Heart left ventricle (tissue), 16 donors: Measurements from ENCODE around the gene NXPE4. TPM values are rescaled to one million over a fixed set of nuclear protein-coding genes. Genes with fewer than 3 reads are reported as not detected.

Source experiments
- ATAC-seq, 4 donors: fragments of 200-7000 bp; cut with Tn5 transposase; one replicate each; pipeline ENCODE4 v1.9.1; 2020 to 2022; ENCODE audit warnings: moderate library complexity in 4 of 4, mild to moderate bottlenecking in 3 of 4, moderate number of reproducible peaks in 1 of 4
- DNase-seq, 5 donors: peaks; one replicate each; pipeline ENCODE4 v3.0.0-alpha.2; 2020
- H3K27ac ChIP-seq, 12 donors: fragments of 200-600 bp; sonication (generic) in 4 of 12; one replicate each; pipeline versions ENCODE4 v1.5.0 to v1.8.0; 2016 to 2022; ENCODE audit warnings: mild to moderate bottlenecking in 2 of 12
- H3K27me3 ChIP-seq, 9 donors: fragments of 200-600 bp; sonication (generic) in 2 of 9; one replicate each; pipeline versions ENCODE4 v1.5.1 to v1.8.0; 2016 to 2022; ENCODE audit warnings: mild to moderate bottlenecking in 3 of 9
- H3K36me3 ChIP-seq, 9 donors: fragments of 200-600 bp; sonication (generic) in 2 of 9; one replicate each; pipeline versions ENCODE4 v1.5.0 to v1.8.0; 2018 to 2022; ENCODE audit warnings: mild to moderate bottlenecking in 2 of 9
- H3K4me1 ChIP-seq, 12 donors: fragments of 200-600 bp; sonication (generic) in 4 of 12; one replicate each; pipeline versions ENCODE4 v1.5.0 to v1.8.0; 2016 to 2022; ENCODE audit warnings: mild to moderate bottlenecking in 3 of 12
- H3K4me3 ChIP-seq, 12 donors: fragments of 200-600 bp; sonication (generic) in 4 of 12; one replicate each; pipeline versions ENCODE4 v1.5.0 to v1.8.0; 2017 to 2022; ENCODE audit warnings: mild to moderate bottlenecking in 9 of 12, moderate library complexity in 4 of 12
- H3K9me3 ChIP-seq, 12 donors: fragments of 200-600 bp; sonication (generic) in 4 of 12; one replicate each; pipeline versions ENCODE4 v1.5.0 to v1.8.0; 2016 to 2022; ENCODE audit warnings: mild to moderate bottlenecking in 1 of 12
- CTCF ChIP-seq, 12 donors: fragments of 200-600 bp; sonication (generic) in 4 of 12; IDR thresholded peaks; one replicate each; pipeline versions ENCODE4 v1.5.0 to v1.8.0; 2018 to 2022; ENCODE audit warnings: antibody characterized with exemption in 12 of 12, mild to moderate bottlenecking in 5 of 12
- POLR2A ChIP-seq, 2 donors: fragments of 450-650 bp; IDR thresholded peaks; one replicate each; pipeline ENCODE4 v1.6.1; 2017; ENCODE audit warnings: antibody characterized with exemption in 2 of 2, mild to moderate bottlenecking in 2 of 2, moderate library complexity in 2 of 2
- WGBS, 4 donors: extraction: QIAGEN DNeasy Blood & Tissue Kit in 2 of 4; methylation state at CpG; one replicate each; pipeline versions ENCODE4 v1.1.5 to v1.1.7; 2013 to 2018; 5-methylcytosine and 5-hydroxymethylcytosine counted together
- intact Hi-C, 10 donors: fragments of 100-400 bp; cut with DNase I; formaldehyde crosslinking; loops; one replicate each; pipeline versions ENCODE4 v1.11.1 to v1.14.2; 2022
- polyA plus RNA-seq, 2 donors: library from polyadenylated mRNA; stranded (reverse); fragments of 200-250 nt; gene quantifications; one replicate each; pipeline ENCODE4 v1.2.3, GENCODE V29; 2013
- total RNA-seq, 9 donors: library from RNA; depleted of rRNA in 2 of 9; stranded (reverse); fragments of >200 nt in 2 of 9; fragmentation: NEBNext Ultra II Directional in 3 of 9; extraction: Animal tissue kit (Norgen Biotek cat#: 25700) in 3 of 9; gene quantifications; one replicate each; pipeline versions ENCODE4 v1.1.0 to v1.2.4, GENCODE V29; 2016 to 2023
- donor health status: ischemic (EF 13 %, LVEDD 7.1; RV severe dilation, severe dysfunction).
- donor health status: healthy with polysubstance abuse.
- donor health status: DM: no; HTN: yes; CAD: no.
- donor health status: DM: no; HTN: no; CAD: no.
- donor health status: ischemic (EF 25% LVEDD 6.9; RV normal size, moderate dysfunction).
- donor health status: ischemic (EF 25% LVEDD 5.7; RV mildly dilated, moderate dysfunction).
- donor health status: healthy.
- donor health status: DM: yes; HTN: yes; CAD: no.
- donor health status: ischemic (EF 35%, LVEDD 5.7; RV mildly dilated, moderate dysfunction).
- donor health status: nonischemic (EF 11% LVEDD 7.7; RV severe dilation, severe dysfunction).
- donor health status: DM: yes; HTN: yes; CAD: no.
- donor health status: PGD.
- donor health status: ischemic (EF 29% LVEDD 5.4; RV normal size, mild dysfunction).
- donor health status: nonischemic (EF 23%, LVEDD 6.1; RV moderate dilation, normal function).

The NXPE4 gene
- total and polyA plus RNA-seq, 11 donors: not detected

GRCh38 chr11:114563077-114563476 lies 32.5 kb downstream of the NXPE4 start:
- Histone ChIP-seq H3K9me3 (peaks cover 0 to 4% (median 0%) of the 10 kb centered on the region in 12 donors), H3K4me3 (no peak overlapping the region), H3K4me1 (no peaks in the 10 kb centered on the region), H3K27ac (no peak overlapping the region), H3K36me3 (no peaks in the 10 kb centered on the region), H3K27me3 (no peaks in the 10 kb centered on the region)
- DNase-seq (no peak), ATAC-seq (no peak)
- intact Hi-C loops: no loop called here
- no peak for TF ChIP-seq POLR2A (IDR thresholded peaks at IDR 0.05)
- no peak for TF ChIP-seq CTCF (IDR thresholded peaks at IDR 0.05)
- 57 to 73% (median 66%) methylated on average over 2 of the region's 2 CpGs for WGBS, 4 donors

GRCh38 chr11:114562166-114562916 lies 33.2 kb downstream of the NXPE4 start:
- no peak for TF ChIP-seq POLR2A (IDR thresholded peaks at IDR 0.05)
- TF ChIP-seq CTCF (IDR thresholded peaks at IDR 0.05): no peak
- no peak for ATAC-seq
- H3K27ac ChIP-seq: no peak overlapping the region
- H3K9me3 ChIP-seq: peaks cover 0 to 4% (median 0%) of the 10 kb centered on the region in 12 donors
- no peaks in the 10 kb centered on the region for H3K4me1 ChIP-seq
- H3K27me3 ChIP-seq: no peaks in the 10 kb centered on the region
- no peak overlapping the region for H3K4me3 ChIP-seq
- 32 to 42% (median 35%) methylated on average over 3 of the region's 3 CpGs for WGBS, 4 donors
- intact Hi-C loops: no loop called here
- no peak for DNase-seq
- H3K36me3 ChIP-seq: no peaks in the 10 kb centered on the region

- 58 to 71% (median 64%) methylated on average over 4 of the region's 4 CpGs for WGBS, 4 donors
- no peak within 1 kb of the TSS for H3K4me3 ChIP-seq
- no peaks in the 10 kb centered on the region for H3K4me1 ChIP-seq
- DNase-seq: no peak
- ATAC-seq: no peak
- H3K27me3 ChIP-seq: no peaks in the 10 kb centered on the region
- no peak within 1 kb of the TSS for H3K27ac ChIP-seq
- TF ChIP-seq POLR2A (IDR thresholded peaks at IDR 0.05): no peak
- no peak for TF ChIP-seq CTCF (IDR thresholded peaks at IDR 0.05)
- H3K36me3 ChIP-seq: no peaks in the 10 kb centered on the region
- peaks cover 0 to 4% (median 0%) of the 10 kb centered on the region in 12 donors for H3K9me3 ChIP-seq
- intact Hi-C loops: no loop called here
These were observed 35.9 kb downstream of the NXPE4 start, which contains the start of gene NXPE1 for GRCh38 chr11:114559425-114560310. TSS of gene NXPE1 (minus strand) at chr11:114559881. CDS start at chr11:114551201, 8,680 bp downstream.

GRCh38 chr11:114556135-114556534 lies 39.5 kb downstream of the NXPE4 start:
- Histone ChIP-seq H3K27me3 (no peaks in the 10 kb centered on the region), H3K4me3 (no peak overlapping the region), H3K36me3 (no peaks in the 10 kb centered on the region), H3K4me1 (no peaks in the 10 kb centered on the region), H3K27ac (no peak overlapping the region), H3K9me3 (no peaks in the 10 kb centered on the region)
- no peak for DNase-seq
- no peak for ATAC-seq
- WGBS, 4 donors: 51 to 68% (median 63%) methylated on average over 1 of the region's 1 CpG
- TF ChIP-seq POLR2A (IDR thresholded peaks at IDR 0.05) (no peak), CTCF (IDR thresholded peaks at IDR 0.05) (no peak)
- intact Hi-C loops: no loop called here
